Measurements from ENCODE around the gene NAT16. TPM values are rescaled to one million over a fixed set of nuclear protein-coding genes. Genes with fewer than 3 reads are reported as not detected.

The NAT16 gene
- total RNA-seq, 6 experiments from 2014 or later = not detected

GRCh38 chr7:101195884-101196283 is 15.8 kb upstream of the NAT16 start:
- Mint-ChIP-seq H3K4me1 (ENCODE audit: low read depth) (no peaks in the 10 kb centered on the region), H3K4me3 (no peak overlapping the region), H3K27ac (no peak overlapping the region), H3K27me3 (ENCODE audit: insufficient read depth) (peaks cover 26% of the 10 kb centered on the region), H3K36me3 (ENCODE audit: low read depth) (no peaks in the 10 kb centered on the region), H3K9me3 (no peaks in the 10 kb centered on the region)
- TF ChIP-seq, protein P1, sequence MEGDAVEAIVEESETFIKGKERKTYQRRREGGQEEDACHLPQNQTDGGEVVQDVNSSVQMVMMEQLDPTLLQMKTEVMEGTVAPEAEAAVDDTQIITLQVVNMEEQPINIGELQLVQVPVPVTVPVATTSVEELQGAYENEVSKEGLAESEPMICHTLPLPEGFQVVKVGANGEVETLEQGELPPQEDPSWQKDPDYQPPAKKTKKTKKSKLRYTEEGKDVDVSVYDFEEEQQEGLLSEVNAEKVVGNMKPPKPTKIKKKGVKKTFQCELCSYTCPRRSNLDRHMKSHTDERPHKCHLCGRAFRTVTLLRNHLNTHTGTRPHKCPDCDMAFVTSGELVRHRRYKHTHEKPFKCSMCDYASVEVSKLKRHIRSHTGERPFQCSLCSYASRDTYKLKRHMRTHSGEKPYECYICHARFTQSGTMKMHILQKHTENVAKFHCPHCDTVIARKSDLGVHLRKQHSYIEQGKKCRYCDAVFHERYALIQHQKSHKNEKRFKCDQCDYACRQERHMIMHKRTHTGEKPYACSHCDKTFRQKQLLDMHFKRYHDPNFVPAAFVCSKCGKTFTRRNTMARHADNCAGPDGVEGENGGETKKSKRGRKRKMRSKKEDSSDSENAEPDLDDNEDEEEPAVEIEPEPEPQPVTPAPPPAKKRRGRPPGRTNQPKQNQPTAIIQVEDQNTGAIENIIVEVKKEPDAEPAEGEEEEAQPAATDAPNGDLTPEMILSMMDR (IDR thresholded peaks at IDR 0.05) = no peak
- no peak for DNase-seq

DNA sequence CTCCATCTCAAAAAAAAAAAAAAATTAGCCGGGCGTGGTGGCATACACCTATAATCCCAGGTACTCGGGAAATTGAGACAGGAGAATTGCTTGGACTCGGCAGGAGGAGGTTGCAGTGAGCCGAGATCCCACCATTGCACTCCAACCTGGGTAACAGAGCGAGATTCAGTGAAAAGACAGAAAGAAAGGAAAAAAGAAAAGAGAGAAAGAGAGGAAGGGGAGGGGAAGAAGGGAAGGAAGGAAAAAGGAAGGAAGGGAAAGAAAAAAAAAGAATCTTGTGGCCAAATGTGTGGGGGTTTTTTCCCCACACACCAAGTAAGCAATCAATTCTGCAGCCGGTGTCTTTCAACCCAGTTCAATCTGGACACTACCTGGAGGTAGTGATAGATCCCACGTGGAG is 9.0 kb upstream of the NAT16 start:
- Mint-ChIP-seq H3K27me3 (ENCODE audit: insufficient read depth) (peaks cover 15% of the 10 kb centered on the region), H3K9me3 (no peaks in the 10 kb centered on the region), H3K4me1 (ENCODE audit: low read depth) (peaks cover 12% of the 10 kb centered on the region), H3K4me3 (no peak overlapping the region), H3K27ac (no peak overlapping the region), H3K36me3 (ENCODE audit: low read depth) (no peaks in the 10 kb centered on the region)
- DNase-seq = no peak
- TF ChIP-seq, protein P1 (IDR thresholded peaks at IDR 0.05) = no peak

DNA sequence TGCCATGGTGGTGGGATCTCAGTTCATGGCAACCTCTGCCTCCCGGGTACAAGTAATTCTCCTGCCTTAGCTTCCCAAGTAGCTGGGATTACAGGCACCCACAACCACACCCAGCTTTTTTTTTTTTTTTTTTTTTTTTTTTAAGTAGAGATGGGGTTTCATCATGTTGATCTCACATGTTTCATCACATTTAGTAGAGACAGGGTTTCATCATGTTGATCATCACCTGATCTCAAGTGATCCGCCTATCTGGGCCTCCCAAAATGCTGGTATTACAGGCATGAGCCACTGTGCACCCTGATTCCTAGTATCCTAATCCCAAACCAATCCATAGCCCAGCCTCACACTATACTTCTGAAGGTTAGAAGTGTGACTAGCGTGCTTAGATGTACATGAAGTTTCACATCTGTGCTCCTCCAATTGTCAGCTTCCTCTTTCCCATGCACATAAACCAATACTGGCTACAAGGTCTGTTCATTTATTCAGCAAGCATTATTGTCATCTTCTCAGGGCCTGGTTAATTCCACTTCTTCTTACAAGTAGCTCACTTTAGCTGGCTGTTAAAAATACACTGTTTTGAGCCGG is 6.8 kb upstream of the NAT16 start:
- Mint-ChIP-seq H3K36me3 (ENCODE audit: low read depth) (no peaks in the 10 kb centered on the region), H3K4me3 (no peak overlapping the region), H3K27me3 (ENCODE audit: insufficient read depth) (peaks cover 17% of the 10 kb centered on the region), H3K4me1 (ENCODE audit: low read depth) (peaks cover 20% of the 10 kb centered on the region), H3K27ac (no peak overlapping the region), H3K9me3 (peaks cover 6% of the 10 kb centered on the region; the same call in 1 of the 2 replicates)
- no peak for DNase-seq
- TF ChIP-seq, protein P1 (IDR thresholded peaks at IDR 0.05) = no peak

- H3K9me3 Mint-ChIP-seq = peaks cover 6% of the 10 kb centered on the region; the same call in 1 of the 2 replicates
- H3K27me3 Mint-ChIP-seq (ENCODE audit: insufficient read depth) = peaks cover 17% of the 10 kb centered on the region
- no peak overlapping the region for H3K27ac Mint-ChIP-seq
- H3K4me3 Mint-ChIP-seq = no peak overlapping the region
- no peak for DNase-seq
- H3K36me3 Mint-ChIP-seq (ENCODE audit: low read depth) = no peaks in the 10 kb centered on the region
- TF ChIP-seq, protein P1 (IDR thresholded peaks at IDR 0.05) = no peak
- peaks cover 20% of the 10 kb centered on the region for H3K4me1 Mint-ChIP-seq (ENCODE audit: low read depth)
Measured at GRCh38 chr7:101186194-101186593, 6.1 kb upstream of the NAT16 start.

DNA sequence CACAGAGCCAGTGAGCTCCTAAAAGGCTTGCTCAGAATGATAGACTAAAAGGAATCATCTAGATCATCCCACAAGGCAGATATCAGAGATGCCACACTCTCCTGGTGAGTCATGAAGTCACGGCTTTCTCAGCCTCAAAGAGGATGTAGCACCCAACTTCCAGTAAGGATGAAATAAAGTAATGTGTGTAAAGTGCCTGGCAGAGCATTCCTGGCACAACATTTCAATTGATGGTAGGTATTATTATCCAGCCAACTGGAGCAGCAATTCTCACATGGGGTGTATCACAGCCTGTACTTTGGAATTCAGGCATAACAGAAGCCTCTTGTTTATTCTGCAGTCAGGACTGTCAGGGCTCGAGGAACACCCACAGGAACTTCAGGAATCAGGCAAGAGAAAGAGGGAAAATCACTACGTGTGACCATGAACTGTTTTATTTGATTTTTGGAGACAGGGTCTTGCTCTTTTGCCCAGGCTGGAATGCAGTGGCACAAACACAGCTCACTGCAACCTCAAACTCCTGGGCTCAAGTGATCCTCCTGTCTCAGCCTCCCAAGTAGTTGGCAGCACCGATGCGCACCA is 5.3 kb upstream of the NAT16 start:
- no peak overlapping the region for H3K4me3 Mint-ChIP-seq
- H3K27me3 Mint-ChIP-seq (ENCODE audit: insufficient read depth) = peaks cover 24% of the 10 kb centered on the region
- H3K27ac Mint-ChIP-seq = peak overlapping the region; percentile 53; the same call in 1 of the 2 replicates
- H3K36me3 Mint-ChIP-seq (ENCODE audit: low read depth) = no peaks in the 10 kb centered on the region
- H3K4me1 Mint-ChIP-seq (ENCODE audit: low read depth) = peaks cover 20% of the 10 kb centered on the region
- H3K9me3 Mint-ChIP-seq = peaks cover 6% of the 10 kb centered on the region; the same call in 1 of the 2 replicates
- TF ChIP-seq, protein P1 (IDR thresholded peaks at IDR 0.05) = no peak
- peak; percentile 69 for DNase-seq

Data from HFFc6 (cell line).